Activated CD8-positive, alpha-beta T cell treated with anti-CD3 and anti-CD28 coated beads, Interleukin-2, amount 10 ng/mL, durations not matched to agents 7 days and 5 days (primary cell): ENCODE measurements around the gene ANKRD13C. TPM values are rescaled to one million over a fixed set of nuclear protein-coding genes. Genes with fewer than 3 reads are reported as not detected.

Experiments used
- ATAC-seq: fragments of 150-1000 bp; cut with Tn5 transposase; one replicate; pipeline ENCODE4 v1.10.0; 2021; ENCODE audit warnings: moderate library complexity
- CTCF ChIA-PET: fragments of 350-600 bp; sonication (Branson Sonifier 250); formaldehyde crosslinking; loops from one replicate; lab custom pipeline; 2021; ENCODE audit warnings: antibody characterized with exemption; lab: Charles Lee
- POLR2A ChIA-PET: fragments of 350-600 bp; sonication (Branson Sonifier 250); formaldehyde crosslinking; loops from one replicate; lab custom pipeline; 2021; ENCODE audit warnings: antibody characterized with exemption; lab: Charles Lee
- DNase-seq: peaks from one replicate; pipeline ENCODE4 v3.0.0-alpha.2; 2020
- H3K27ac Mint-ChIP-seq: one replicate; pipeline ENCODE4 v1.8.0; 2021; ENCODE audit warnings: mild to moderate bottlenecking, mixed read lengths
- H3K27me3 Mint-ChIP-seq: one replicate; pipeline ENCODE4 v1.8.0; 2021; ENCODE audit warnings: low read depth, mixed read lengths
- H3K36me3 Mint-ChIP-seq: one replicate; pipeline ENCODE4 v1.8.0; 2021; ENCODE audit warnings: low read depth, mixed read lengths
- H3K4me1 Mint-ChIP-seq: one replicate; pipeline ENCODE4 v1.8.0; 2021; ENCODE audit warnings: low read depth, mixed read lengths
- H3K4me3 Mint-ChIP-seq: one replicate; pipeline ENCODE4 v1.8.0; 2021; ENCODE audit warnings: mild to moderate bottlenecking, mixed read lengths
- H3K9me3 Mint-ChIP-seq: one replicate; pipeline ENCODE4 v1.8.0; 2022; ENCODE audit warnings: mixed read lengths; ENCODE audit not compliant: insufficient read depth
- total RNA-seq, 2 experiments: library from RNA; stranded (reverse); gene quantifications; one replicate each; pipeline ENCODE4 v1.2.3, GENCODE V29; 2021

The ANKRD13C gene
- total RNA-seq, 2 experiments from 2014 or later: 25.0 to 26.8 TPM

DNA sequence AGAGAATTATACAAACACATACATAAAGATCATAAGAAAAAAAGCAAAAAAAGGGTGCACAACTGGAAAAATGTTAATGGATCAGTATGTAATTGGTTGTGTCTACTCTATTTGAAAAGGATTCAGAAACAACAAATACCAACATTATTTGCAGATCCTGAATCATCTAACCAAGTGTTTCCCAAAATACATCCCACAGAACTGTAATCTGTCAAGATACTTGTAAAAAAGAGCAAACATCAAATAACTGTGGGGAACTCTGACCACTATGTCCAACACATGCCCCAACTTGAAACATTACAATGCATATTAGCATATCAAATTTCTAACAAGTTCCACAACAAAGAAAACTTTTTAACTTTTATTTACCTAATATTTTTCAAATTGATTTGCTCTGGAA, 22.6 kb downstream of the ANKRD13C start:
- Mint-ChIP-seq H3K4me3 (no peak overlapping the region), H3K27me3 (no peaks in the 10 kb centered on the region), H3K27ac (no peak overlapping the region), H3K4me1 (peaks cover 2% of the 10 kb centered on the region), H3K36me3 (peaks cover 23% of the 10 kb centered on the region), H3K9me3 (no peaks in the 10 kb centered on the region)
- ATAC-seq (no peak), DNase-seq (no peak)
- ChIA-PET POLR2A (no interaction called here), CTCF (no interaction called here)

DNA sequence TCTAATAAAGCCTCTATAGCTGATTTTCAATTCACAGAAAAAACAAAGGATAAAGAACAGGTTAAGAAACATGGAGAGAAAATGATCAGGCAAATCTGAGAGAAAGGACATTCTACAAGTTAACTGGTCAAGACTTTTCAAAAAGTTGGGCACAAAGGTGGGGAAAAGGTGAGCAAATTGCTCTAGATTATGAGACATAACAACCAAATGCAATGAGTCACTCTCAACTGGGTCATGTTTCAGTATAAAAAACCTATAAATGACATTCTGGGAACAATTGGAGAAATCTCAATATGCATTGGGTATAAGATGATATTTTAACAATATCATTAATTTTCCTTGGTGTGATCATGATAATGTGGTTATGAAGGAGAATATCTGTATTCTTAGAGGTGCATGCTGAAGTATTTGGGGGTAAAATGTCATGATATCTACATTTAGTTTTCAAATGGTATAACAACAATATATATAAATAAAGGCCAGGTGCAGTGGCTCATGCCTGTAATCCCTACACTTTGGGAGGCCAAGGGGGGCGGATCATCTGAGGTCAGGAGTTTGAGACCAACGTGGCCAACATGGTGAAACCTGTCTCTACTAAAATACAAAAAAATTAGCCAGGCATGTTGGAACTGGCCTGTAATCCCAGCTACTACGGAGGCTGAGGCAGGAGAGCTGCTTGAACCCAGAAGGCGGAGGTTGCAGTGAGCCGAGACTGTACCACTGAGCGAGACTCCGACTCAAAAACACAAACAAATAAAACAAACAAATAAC, 27.0 kb downstream of the ANKRD13C start:
- Mint-ChIP-seq H3K36me3 (peaks cover 24% of the 10 kb centered on the region), H3K27me3 (no peaks in the 10 kb centered on the region), H3K4me1 (peaks cover 2% of the 10 kb centered on the region), H3K27ac (no peak overlapping the region), H3K9me3 (no peaks in the 10 kb centered on the region), H3K4me3 (no peak overlapping the region)
- no peak for ATAC-seq
- POLR2A ChIA-PET: no interaction called here
- CTCF ChIA-PET: no interaction called here
- no peak for DNase-seq

- H3K36me3 Mint-ChIP-seq: peaks cover 18% of the 10 kb centered on the region
- H3K4me3 Mint-ChIP-seq: no peak overlapping the region
- no peak for DNase-seq
- ChIA-PET CTCF (no interaction called here), POLR2A (no interaction called here)
- no peak for ATAC-seq
- no peak overlapping the region for H3K27ac Mint-ChIP-seq
- no peaks in the 10 kb centered on the region for H3K27me3 Mint-ChIP-seq
- no peaks in the 10 kb centered on the region for H3K9me3 Mint-ChIP-seq
- peaks cover 2% of the 10 kb centered on the region for H3K4me1 Mint-ChIP-seq
Observed at GRCh38 chr1:70324683-70325082, 29.8 kb downstream of the ANKRD13C start.

GRCh38 chr1:70319750-70320149, 34.8 kb downstream of the ANKRD13C start:
- DNase-seq (no peak), ATAC-seq (no peak)
- no peaks in the 10 kb centered on the region for H3K27me3 Mint-ChIP-seq
- no peak overlapping the region for H3K4me3 Mint-ChIP-seq
- H3K4me1 Mint-ChIP-seq: peaks cover 8% of the 10 kb centered on the region
- ChIA-PET CTCF (no interaction called here), POLR2A (interaction anchor here (0.6 to 0.7 kb wide), 2 partner anchors 33 to 67 kb away, joined by 3 read pairs; no protein-coding TSS in a partner anchor)
- H3K27ac Mint-ChIP-seq: no peak overlapping the region
- H3K36me3 Mint-ChIP-seq: peaks cover 16% of the 10 kb centered on the region
- H3K9me3 Mint-ChIP-seq: no peaks in the 10 kb centered on the region

DNA sequence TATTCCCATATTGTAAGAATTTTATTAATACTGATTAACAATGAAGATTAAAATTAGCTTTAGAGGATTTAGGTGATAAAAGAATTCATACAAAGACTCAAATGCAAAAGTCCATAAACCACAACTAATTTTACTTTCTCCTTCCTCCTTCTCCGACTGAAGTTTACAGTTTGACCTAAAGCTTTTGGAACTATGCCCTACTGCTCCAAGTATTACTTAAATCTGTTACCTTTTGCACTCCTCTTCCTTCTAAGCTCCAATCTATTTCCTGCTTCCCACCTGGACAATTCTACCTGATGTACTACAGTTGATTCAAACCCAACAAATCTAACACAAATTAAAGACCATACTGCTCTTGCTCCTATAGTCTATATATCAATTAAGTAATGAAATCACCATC, 36.3 kb downstream of the ANKRD13C start:
- peaks cover 8% of the 10 kb centered on the region for H3K4me1 Mint-ChIP-seq
- no peak overlapping the region for H3K27ac Mint-ChIP-seq
- POLR2A ChIA-PET: no interaction called here
- H3K9me3 Mint-ChIP-seq: no peaks in the 10 kb centered on the region
- H3K36me3 Mint-ChIP-seq: peaks cover 8% of the 10 kb centered on the region
- CTCF ChIA-PET: interaction anchor here (0.8 kb wide), 1 partner anchor 9 kb away, joined by 3 read pairs; no protein-coding TSS in a partner anchor
- H3K27me3 Mint-ChIP-seq: no peaks in the 10 kb centered on the region
- DNase-seq (no peak), ATAC-seq (no peak)
- no peak overlapping the region for H3K4me3 Mint-ChIP-seq

GRCh38 chr1:70317087-70317486, 37.4 kb downstream of the ANKRD13C start:
- Mint-ChIP-seq H3K36me3 (peaks cover 8% of the 10 kb centered on the region), H3K9me3 (no peaks in the 10 kb centered on the region), H3K4me1 (peaks cover 8% of the 10 kb centered on the region), H3K27me3 (no peaks in the 10 kb centered on the region), H3K4me3 (no peak overlapping the region), H3K27ac (no peak overlapping the region)
- ChIA-PET POLR2A (no interaction called here), CTCF (no interaction called here)
- ATAC-seq (no peak), DNase-seq (no peak)

- CTCF ChIA-PET: interaction anchor here (1.6 kb wide), 1 partner anchor 95 kb away, joined by 5 read pairs; the partner anchor contains the start of gene CTH
- DNase-seq: no peak
- ATAC-seq: no peak
Observed at GRCh38 chr1:70315782-70316181, 38.7 kb downstream of the ANKRD13C start.

DNA sequence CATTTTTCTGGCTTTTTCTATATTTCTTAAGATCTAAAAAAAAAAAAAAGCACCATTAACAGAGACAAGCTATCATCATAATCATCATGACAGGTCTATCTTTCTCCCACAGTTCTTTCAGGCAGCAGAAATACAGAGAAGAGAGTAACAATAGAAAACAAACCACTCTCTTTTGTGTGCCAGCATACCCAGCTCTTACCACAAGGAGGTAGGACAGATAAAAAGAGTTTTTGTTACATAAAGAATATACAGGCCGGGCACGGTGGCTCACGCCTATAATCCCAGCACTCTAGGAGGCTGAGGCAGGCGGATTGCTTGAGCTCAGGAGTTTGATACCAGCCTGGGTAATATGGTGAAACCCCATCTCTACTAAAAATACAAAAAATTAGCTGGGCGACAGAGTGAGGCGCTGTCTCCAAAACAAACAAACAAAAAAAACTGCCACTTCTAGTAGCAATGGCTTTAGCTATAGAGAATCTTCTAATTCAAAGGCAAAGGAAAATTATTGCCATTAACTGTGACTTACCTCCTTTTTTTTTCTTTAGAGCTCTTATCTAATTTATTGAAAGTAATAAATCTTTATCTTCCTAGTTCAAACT, 39.7 kb downstream of the ANKRD13C start:
- Mint-ChIP-seq H3K4me3 (no peak overlapping the region), H3K4me1 (peaks cover 8% of the 10 kb centered on the region), H3K36me3 (peaks cover 7% of the 10 kb centered on the region), H3K27me3 (no peaks in the 10 kb centered on the region), H3K27ac (no peak overlapping the region), H3K9me3 (no peaks in the 10 kb centered on the region)
- ChIA-PET CTCF (interaction anchor here (1.6 kb wide), 1 partner anchor 96 kb away, joined by 5 read pairs; the partner anchor contains the start of gene CTH), POLR2A (no interaction called here)
- DNase-seq (no peak), ATAC-seq (no peak)

More at GRCh38 chr1:70315782-70316181, 38.7 kb downstream of the ANKRD13C start:
- H3K4me3 Mint-ChIP-seq: no peak overlapping the region
- no peaks in the 10 kb centered on the region for H3K27me3 Mint-ChIP-seq
- POLR2A ChIA-PET: no interaction called here
- peaks cover 8% of the 10 kb centered on the region for H3K4me1 Mint-ChIP-seq
- H3K27ac Mint-ChIP-seq: no peak overlapping the region
- no peaks in the 10 kb centered on the region for H3K9me3 Mint-ChIP-seq
- peaks cover 8% of the 10 kb centered on the region for H3K36me3 Mint-ChIP-seq

GRCh38 chr1:70311369-70311768, 43.2 kb downstream of the ANKRD13C start:
- Mint-ChIP-seq H3K9me3 (no peaks in the 10 kb centered on the region), H3K4me1 (peaks cover 8% of the 10 kb centered on the region), H3K27me3 (no peaks in the 10 kb centered on the region), H3K27ac (no peak overlapping the region), H3K4me3 (no peak overlapping the region), H3K36me3 (peaks cover 17% of the 10 kb centered on the region)
- CTCF ChIA-PET: no interaction called here
- DNase-seq: no peak
- no peak for ATAC-seq
- POLR2A ChIA-PET: no interaction called here

DNA sequence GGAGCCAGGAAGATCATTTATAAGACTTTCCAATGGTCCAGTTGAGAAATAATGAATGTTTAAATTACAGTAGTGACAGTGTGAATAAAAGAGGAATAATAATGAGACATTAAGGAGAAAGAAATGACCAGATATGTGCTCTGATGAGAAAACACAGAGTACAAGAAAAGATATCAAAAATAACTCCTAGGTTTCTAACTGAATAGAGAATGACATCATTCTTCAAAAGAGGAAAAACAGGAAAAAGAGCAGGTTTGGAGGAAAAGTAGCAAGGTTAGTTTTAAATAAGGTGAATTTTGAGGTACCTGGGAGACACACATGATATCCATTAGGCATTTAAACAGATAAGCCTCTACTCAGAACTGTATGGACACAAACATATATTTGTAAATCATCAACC, 55.0 kb downstream of the ANKRD13C start:
- Mint-ChIP-seq H3K4me3 (no peak overlapping the region), H3K9me3 (no peaks in the 10 kb centered on the region), H3K36me3 (peaks cover 32% of the 10 kb centered on the region), H3K27me3 (no peaks in the 10 kb centered on the region), H3K4me1 (no peaks in the 10 kb centered on the region), H3K27ac (no peak overlapping the region)
- DNase-seq: no peak
- ATAC-seq: no peak
- POLR2A ChIA-PET: no interaction called here
- CTCF ChIA-PET: no interaction called here

DNA sequence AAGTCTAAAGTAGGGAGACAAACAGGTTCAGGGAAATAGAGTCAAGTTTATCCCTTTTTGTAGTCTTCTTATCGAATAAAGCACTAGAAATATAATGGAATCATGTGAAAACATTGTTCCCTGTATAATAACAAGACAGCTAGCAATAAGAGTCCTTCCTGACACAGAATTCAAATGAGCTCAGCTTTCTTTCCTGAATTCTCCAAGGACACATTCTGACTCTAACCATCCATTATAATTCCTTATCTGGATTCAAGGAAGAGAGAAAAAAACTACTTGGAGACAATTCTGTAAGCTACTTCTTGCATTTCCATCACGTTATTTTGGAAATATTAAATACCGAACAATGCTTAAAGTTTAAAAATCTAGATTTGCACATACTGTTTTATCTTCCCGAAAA, 58.8 kb downstream of the ANKRD13C start:
- POLR2A ChIA-PET: no interaction called here
- no peak overlapping the region for H3K27ac Mint-ChIP-seq
- CTCF ChIA-PET: no interaction called here

DNA sequence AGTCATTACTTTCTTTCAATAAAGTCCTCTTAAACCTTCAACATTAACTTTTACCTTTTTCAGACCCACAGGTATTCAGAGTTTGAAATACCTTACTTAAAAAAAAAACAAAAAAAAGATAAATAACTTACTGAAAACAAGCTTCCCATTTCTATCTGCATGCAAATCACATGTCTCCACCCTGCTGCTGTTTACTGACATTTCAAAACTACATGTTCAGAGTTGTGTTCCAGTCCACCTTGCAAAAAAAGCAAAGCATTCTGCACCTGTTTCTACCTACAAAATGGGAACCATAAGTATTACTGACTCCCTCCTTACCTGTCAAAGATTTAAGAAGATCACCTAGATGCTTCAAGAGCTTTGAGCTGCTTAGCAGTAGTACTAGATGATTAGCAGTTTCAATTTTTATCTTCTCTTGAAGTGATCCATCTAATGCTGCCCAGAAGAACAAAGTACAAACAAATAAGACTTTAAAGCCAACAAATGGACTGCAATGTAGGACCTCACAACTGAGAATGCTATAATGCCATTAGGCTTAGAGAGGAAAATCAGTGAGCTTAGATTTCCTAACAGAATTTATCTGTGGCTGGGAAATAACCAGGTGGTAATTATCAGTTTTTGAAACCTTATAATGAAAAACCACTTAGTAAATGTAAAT, 61.2 kb downstream of the ANKRD13C start:
- Mint-ChIP-seq H3K9me3 (no peaks in the 10 kb centered on the region), H3K4me3 (no peak overlapping the region), H3K27me3 (no peaks in the 10 kb centered on the region), H3K27ac (no peak overlapping the region), H3K36me3 (peaks cover 34% of the 10 kb centered on the region), H3K4me1 (no peaks in the 10 kb centered on the region)
- CTCF ChIA-PET: no interaction called here
- no peak for DNase-seq
- no peak for ATAC-seq
- POLR2A ChIA-PET: no interaction called here

More for the DNA sequence above, 58.8 kb downstream of the ANKRD13C start:
- Mint-ChIP-seq H3K36me3 (peaks cover 34% of the 10 kb centered on the region), H3K4me1 (no peaks in the 10 kb centered on the region), H3K4me3 (no peak overlapping the region), H3K9me3 (no peaks in the 10 kb centered on the region), H3K27me3 (no peaks in the 10 kb centered on the region)
- DNase-seq (no peak), ATAC-seq (no peak)
